Activated naive CD4-positive, alpha-beta T cell treated with anti-CD3 and anti-CD28 coated beads for 36 hours (primary cell): ENCODE data around the gene OR4C5. TPM values are rescaled to one million over a fixed set of nuclear protein-coding genes. Genes with fewer than 3 reads are reported as not detected.

Source experiments
- total RNA-seq, 2 experiments: library from RNA; stranded (reverse); gene quantifications; one replicate each; pipeline ENCODE4 v1.2.3, GENCODE V29; 2021

The OR4C5 gene
- total RNA-seq, 2 experiments from 2014 or later = not detected

Other genes starting within 250 kb of the OR4C5 start
- gene OR4B1, start 149.7 kb downstream of the OR4C5 start, total RNA-seq = not detected
- gene OR4X2, start 121.4 kb downstream of the OR4C5 start, total RNA-seq = not detected
- not detected for gene OR4X1, start 102.6 kb downstream of the OR4C5 start, total RNA-seq
- gene OR4S1, start 60.2 kb downstream of the OR4C5 start, total RNA-seq = not detected
- gene OR4C3, start 41.5 kb downstream of the OR4C5 start, total RNA-seq = not detected
- gene OR4A47, start 122.3 kb upstream of the OR4C5 start, total RNA-seq = not detected